Colonic mucosa (tissue), 4 donors: ENCODE data around the gene CCDC54. TPM values are rescaled to one million over a fixed set of nuclear protein-coding genes. Genes with fewer than 3 reads are reported as not detected.

Source experiments
- DNase-seq: peaks from one replicate; pipeline ENCODE4 v3.0.0-alpha.2; 2020
- H3K27ac ChIP-seq: fragments of 200-600 bp; one replicate; pipeline ENCODE4 v1.8.0; 2021
- H3K27me3 ChIP-seq: fragments of 200-600 bp; one replicate; pipeline ENCODE4 v1.8.0; 2021
- H3K36me3 ChIP-seq: fragments of 200-600 bp; one replicate; pipeline ENCODE4 v1.8.0; 2021
- H3K4me1 ChIP-seq: fragments of 200-600 bp; one replicate; pipeline ENCODE4 v1.8.0; 2021; ENCODE audit warnings: mild to moderate bottlenecking
- H3K4me3 ChIP-seq: fragments of 200-600 bp; one replicate; pipeline ENCODE4 v1.8.0; 2021
- H3K9ac ChIP-seq, 2 donors: one replicate each; pipeline ENCODE4 v1.7.0; 2013; ENCODE audit warnings: control low read depth in 2 of 2, low read depth in 2 of 2, low read length in 2 of 2
- H3K9me3 ChIP-seq: fragments of 200-600 bp; one replicate; pipeline ENCODE4 v1.8.0; 2021
- CTCF ChIP-seq: fragments of 200-600 bp; IDR thresholded peaks from one replicate; pipeline ENCODE4 v1.8.0; 2022; ENCODE audit warnings: antibody characterized with exemption, mild to moderate bottlenecking
- intact Hi-C: fragments of 100-400 bp; cut with DNase I; formaldehyde crosslinking; loops from one replicate; pipeline ENCODE4 v1.14.1; 2022
- total RNA-seq, 2 donors: library from RNA; stranded (reverse); fragmentation: NEBNext Ultra II Directional in 1 of 2; extraction: Animal tissue kit (Norgen Biotek cat#: 25700) in 1 of 2; gene quantifications; one replicate each; pipeline ENCODE4 v1.2.1, GENCODE V29; 2021
- donor health status: healthy.
- donor health status: DM: no; HTN: no; CAD: no.
- donor health status: DM: no; HTN: no; CAD: no.

The CCDC54 gene
- total RNA-seq, 2 donors from 2014 or later, result not detected

GRCh38 chr3:107416138-107416537 lies 38.9 kb downstream of the CCDC54 start:
- intact Hi-C loops, result no loop called here
- no peak for DNase-seq
- H3K27me3 ChIP-seq, result no peaks in the 10 kb centered on the region
- no peak overlapping the region for H3K27ac ChIP-seq
- H3K36me3 ChIP-seq, result no peaks in the 10 kb centered on the region
- H3K4me3 ChIP-seq, result no peak overlapping the region
- no peak overlapping the region for H3K9ac ChIP-seq
- no peaks in the 10 kb centered on the region for H3K9me3 ChIP-seq
- TF ChIP-seq CTCF, result no peak
- H3K4me1 ChIP-seq, result no peaks in the 10 kb centered on the region

- Histone ChIP-seq H3K27ac (no peak overlapping the region), H3K4me1 (no peaks in the 10 kb centered on the region), H3K4me3 (no peak overlapping the region), H3K27me3 (no peaks in the 10 kb centered on the region), H3K36me3 (no peaks in the 10 kb centered on the region), H3K9me3 (no peaks in the 10 kb centered on the region), H3K9ac (no peak overlapping the region)
- DNase-seq, result no peak
- TF ChIP-seq CTCF, result no peak
- intact Hi-C loops, result no loop called here
These were observed 39.6 kb downstream of the CCDC54 start for GRCh38 chr3:107416886-107417285.

- DNase-seq, result no peak
- no peak overlapping the region for H3K9ac ChIP-seq
- no peak overlapping the region for H3K27ac ChIP-seq
- H3K4me3 ChIP-seq, result no peak overlapping the region
- H3K27me3 ChIP-seq, result no peaks in the 10 kb centered on the region
- no peaks in the 10 kb centered on the region for H3K9me3 ChIP-seq
- H3K4me1 ChIP-seq, result no peaks in the 10 kb centered on the region
- TF ChIP-seq CTCF, result peak; percentile 48
- intact Hi-C loops, result loop anchor here (5.0 kb wide), 1 partner anchor 184 kb away; no protein-coding TSS in a partner anchor
- no peaks in the 10 kb centered on the region for H3K36me3 ChIP-seq
These were observed 44.0 kb downstream of the CCDC54 start for GRCh38 chr3:107421170-107421792.

DNA sequence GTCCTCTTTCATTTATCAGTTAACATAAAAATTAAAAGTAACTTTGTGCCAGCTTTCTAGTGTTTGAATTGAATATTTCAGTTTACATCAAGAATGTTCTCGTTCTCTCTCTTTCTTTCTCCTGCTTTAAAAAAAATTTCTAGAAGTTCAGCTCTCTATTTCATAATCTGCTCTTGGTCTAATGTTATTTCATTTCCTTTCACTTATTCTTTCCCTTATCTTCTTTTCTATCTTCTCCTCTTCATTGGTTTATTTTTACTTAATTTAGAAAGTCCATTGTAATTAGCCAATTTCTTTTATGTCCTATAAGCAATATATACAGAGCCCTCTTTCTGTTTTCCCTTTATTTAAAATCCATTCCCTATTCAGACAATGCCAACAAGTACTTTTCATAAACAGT lies 44.6 kb downstream of the CCDC54 start:
- intact Hi-C loops, result loop anchor here (5.0 kb wide), 1 partner anchor 185 kb away; no protein-coding TSS in a partner anchor
- Histone ChIP-seq H3K36me3 (no peaks in the 10 kb centered on the region), H3K9ac (no peak overlapping the region), H3K9me3 (no peaks in the 10 kb centered on the region), H3K4me1 (no peaks in the 10 kb centered on the region), H3K4me3 (no peak overlapping the region), H3K27ac (no peak overlapping the region), H3K27me3 (no peaks in the 10 kb centered on the region)
- DNase-seq, result no peak
- no peak for TF ChIP-seq CTCF

- no peak for DNase-seq
- TF ChIP-seq CTCF, result no peak
- H3K27me3 ChIP-seq, result no peaks in the 10 kb centered on the region
- no peak overlapping the region for H3K4me3 ChIP-seq
- no peaks in the 10 kb centered on the region for H3K9me3 ChIP-seq
- H3K36me3 ChIP-seq, result no peaks in the 10 kb centered on the region
- intact Hi-C loops, result loop anchor here (5.0 kb wide), 1 partner anchor 153 kb away; no protein-coding TSS in a partner anchor
- no peak overlapping the region for H3K9ac ChIP-seq
- no peak overlapping the region for H3K27ac ChIP-seq
- H3K4me1 ChIP-seq, result no peaks in the 10 kb centered on the region
These were observed 47.8 kb downstream of the CCDC54 start for GRCh38 chr3:107425033-107425432.
